Measurements from ENCODE around the gene PHF20.
"Not testable (repeated sequence)": the region's sequence is repeated elsewhere in the genome, so short reads cannot be mapped to it uniquely, and the experiment has no call there.

GRCh38 chr20:35959291-35959690 is 187.5 kb downstream of the PHF20 start:
- TF ChIP-seq CTCF (conservative IDR thresholded peaks at IDR 0.05 in 1 of 2, IDR thresholded peaks at IDR 0.05 in 1 of 2; ENCODE audit: extremely low read depth in 1 of 2, insufficient read depth in 1 of 2, low read depth in 1 of 2, low read length in 2 of 2); EZH2 (IDR thresholded peaks at IDR 0.05; ENCODE audit: borderline replicate concordance, low read length): not testable (repeated sequence)
